Measurements from ENCODE around the gene AUNIP. TPM values are rescaled to one million over a fixed set of nuclear protein-coding genes. Genes with fewer than 3 reads are reported as not detected.
A peak's percentile ranks its signal among the peaks of the same experiment; 100 is the strongest.

AUNIP gene
- polyA plus RNA-seq, 1 of the 3 experiments (the other 2 are of a cell fraction), result 1.9 TPM

- CTCF ChIA-PET, result interaction anchor here (0.5 to 1.6 kb wide), 6 partner anchors 8 to 215 kb away, joined by 3 to 7 read pairs (median 3); no protein-coding TSS in a partner anchor
- no peaks in the 10 kb centered on the region for H3K9me2 ChIP-seq
- H2AFZ ChIP-seq (ENCODE audit: low read depth), result no peak overlapping the region
- H3K27ac ChIP-seq (ENCODE audit: low read depth in 2 of 2, low read length in 1 of 2), result no peak overlapping the region
- H3K36me3 ChIP-seq (replicated peaks in 1 of 2; ENCODE audit: control insufficient read depth in 1 of 2, insufficient read depth in 2 of 2, low read length in 1 of 2), result no peaks in the 10 kb centered on the region
- no peak for TF ChIP-seq EP300 (IDR thresholded peaks at IDR 0.05; ENCODE audit: borderline replicate concordance in 1 of 2, low read depth in 1 of 2, low read length in 1 of 2)
- TF ChIP-seq GABPA (IDR thresholded peaks at IDR 0.05; ENCODE audit: low read depth), result no peak
- TF ChIP-seq TCF12 (IDR thresholded peaks at IDR 0.05), result no peak
- TF ChIP-seq RFX5 (IDR thresholded peaks at IDR 0.05; ENCODE audit: low read length), result no peak
- no peak for TF ChIP-seq YY1 (IDR thresholded peaks at IDR 0.05; ENCODE audit: low read depth)
- no peak for TF ChIP-seq TAF1 (IDR thresholded peaks at IDR 0.05; ENCODE audit: borderline replicate concordance, low read depth, low read length)
- no peak for TF ChIP-seq MXI1 (IDR thresholded peaks at IDR 0.05; ENCODE audit: low read depth, low read length)
- TF ChIP-seq USF2 (IDR thresholded peaks at IDR 0.05; ENCODE audit: borderline replicate concordance, low read depth, low read length), result no peak
- no peak for TF ChIP-seq POLR2AphosphoS5 (IDR thresholded peaks at IDR 0.05; ENCODE audit: low read depth, low read length)
- TF ChIP-seq MEF2A (IDR thresholded peaks at IDR 0.05; ENCODE audit: borderline replicate concordance, low read depth), result no peak
- no peak for TF ChIP-seq SIN3A (IDR thresholded peaks at IDR 0.05; ENCODE audit: borderline replicate concordance, low read depth, low read length)
- TF ChIP-seq IRF3 (IDR thresholded peaks at IDR 0.05; ENCODE audit: low read depth, low read length), result no peak
- no peak for TF ChIP-seq FOXM1 (IDR thresholded peaks at IDR 0.05; ENCODE audit: low read depth)
- WGBS (ENCODE audit: low lambda C conversion rate), result 82% methylated on average over 5 of the region's 5 CpGs
- POLR2A ChIA-PET, result interaction anchor here (0.6 to 2.1 kb wide), 2 partner anchors 10 to 32 kb away, joined by 5 to 6 read pairs; partner anchors contain the start of gene MTFR1L
- no peaks in the 10 kb centered on the region for H4K20me1 ChIP-seq (ENCODE audit: insufficient read depth)
- H3F3A ChIP-seq (replicated peaks; ENCODE audit: insufficient read depth), result no peaks in the 10 kb centered on the region
- H3K4me1 ChIP-seq (ENCODE audit: control insufficient read depth in 1 of 2, insufficient read depth in 2 of 2, low read depth in 1 of 2, low read length in 1 of 2), result peaks cover 0 to 38% of the 10 kb centered on the region in 2 experiments; a peak in 2 of 4 replicates
- H3K4me3 ChIP-seq (ENCODE audit: low read depth in 2 of 2, low read length in 1 of 2), result no peak overlapping the region
- no peaks in the 10 kb centered on the region for H3K9me3 ChIP-seq
- H3K79me2 ChIP-seq (ENCODE audit: insufficient read depth), result no peaks in the 10 kb centered on the region
- no peak overlapping the region for H3K9ac ChIP-seq
- no peak for DNase-seq
- H3K4me2 ChIP-seq, result no peak overlapping the region
- peaks cover 5% of the 10 kb centered on the region; the same call in 1 of the 2 replicates for H3K27me3 ChIP-seq (ENCODE audit: insufficient read depth)
Observed at GRCh38 chr1:25787760-25788166, 71.5 kb downstream of the AUNIP start.

GRCh38 chr1:25786887-25787759 lies 72.1 kb downstream of the AUNIP start:
- POLR2A ChIA-PET, result interaction anchor here (0.6 to 2.1 kb wide), 2 partner anchors 10 to 33 kb away, joined by 5 to 6 read pairs; partner anchors contain the start of gene MTFR1L
- CTCF ChIA-PET, result interaction anchor here (0.5 to 1.6 kb wide), 7 partner anchors 8 to 215 kb away, joined by 3 to 7 read pairs (median 3); no protein-coding TSS in a partner anchor
- H3K4me2 ChIP-seq, result peak overlapping the region; percentile 18
- H3K4me3 ChIP-seq (ENCODE audit: low read depth in 2 of 2, low read length in 1 of 2), result no peak overlapping the region
- H3K9ac ChIP-seq, result no peak overlapping the region
- DNase-seq, result no peak
- no peaks in the 10 kb centered on the region for H3K79me2 ChIP-seq (ENCODE audit: insufficient read depth)
- no peak overlapping the region for H2AFZ ChIP-seq (ENCODE audit: low read depth)
- peaks cover 0 to 41% of the 10 kb centered on the region in 2 experiments; a peak in 2 of 4 replicates for H3K4me1 ChIP-seq (ENCODE audit: control insufficient read depth in 1 of 2, insufficient read depth in 2 of 2, low read depth in 1 of 2, low read length in 1 of 2)
- 48% methylated on average over 11 of the region's 11 CpGs for WGBS (ENCODE audit: low lambda C conversion rate)
- H3F3A ChIP-seq (replicated peaks; ENCODE audit: insufficient read depth), result no peaks in the 10 kb centered on the region
- no peaks in the 10 kb centered on the region for H3K9me2 ChIP-seq
- TF ChIP-seq REST (IDR thresholded peaks at IDR 0.05; ENCODE audit: low read depth, low read length), result no peak
- TF ChIP-seq FOSL2 (IDR thresholded peaks at IDR 0.05; ENCODE audit: borderline replicate concordance, low read depth), result peak; percentile 45; the same call in 1 of the 2 replicates
- TF ChIP-seq USF1 (IDR thresholded peaks at IDR 0.05; ENCODE audit: borderline replicate concordance, low read depth), result peak; percentile 35; the same call in 1 of the 2 replicates
- TF ChIP-seq CHD2 (IDR thresholded peaks at IDR 0.05; ENCODE audit: low read length, partially characterized antibody), result no peak
- no peaks in the 10 kb centered on the region for H3K36me3 ChIP-seq (replicated peaks in 1 of 2; ENCODE audit: control insufficient read depth in 1 of 2, insufficient read depth in 2 of 2, low read length in 1 of 2)
- no peaks in the 10 kb centered on the region for H3K9me3 ChIP-seq
- peaks cover 5% of the 10 kb centered on the region; the same call in 1 of the 2 replicates for H3K27me3 ChIP-seq (ENCODE audit: insufficient read depth)
- H3K27ac ChIP-seq (ENCODE audit: low read depth in 2 of 2, low read length in 1 of 2), result no peak overlapping the region
- no peaks in the 10 kb centered on the region for H4K20me1 ChIP-seq (ENCODE audit: insufficient read depth)
